Measurements from ENCODE around the gene ANKRD13B. TPM values are rescaled to one million over a fixed set of nuclear protein-coding genes. Genes with fewer than 3 reads are reported as not detected.
"Not testable (repeated sequence)": the region's sequence is repeated elsewhere in the genome, so short reads cannot be mapped to it uniquely, and the experiment has no call there.

Gene ANKRD13B
- total RNA-seq, 1 donor from 2014 or later, result 7.7 TPM

DNA sequence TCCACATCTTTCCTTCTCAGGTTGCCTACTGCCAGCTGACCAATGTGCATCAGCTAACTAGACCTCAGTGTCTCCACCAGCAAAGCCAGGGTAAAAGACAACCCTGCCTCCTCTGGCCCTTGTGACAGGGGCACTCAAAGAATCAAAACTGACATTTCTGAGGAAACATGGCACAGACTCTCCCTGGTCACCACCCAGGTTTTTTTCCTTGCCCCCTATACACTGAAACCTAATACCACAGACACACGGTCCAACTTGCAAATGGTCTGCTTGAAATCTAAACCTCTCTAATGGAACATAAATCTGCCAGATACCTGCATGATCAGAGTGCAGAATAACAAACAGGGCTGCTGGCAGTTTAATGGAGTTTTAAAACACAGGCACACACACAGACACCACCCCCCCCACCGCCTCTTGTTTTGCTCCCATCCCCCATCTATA, 49.3 kb downstream of the ANKRD13B start:
- DNase-seq (ENCODE audit: low spot score), result no peak

DNA sequence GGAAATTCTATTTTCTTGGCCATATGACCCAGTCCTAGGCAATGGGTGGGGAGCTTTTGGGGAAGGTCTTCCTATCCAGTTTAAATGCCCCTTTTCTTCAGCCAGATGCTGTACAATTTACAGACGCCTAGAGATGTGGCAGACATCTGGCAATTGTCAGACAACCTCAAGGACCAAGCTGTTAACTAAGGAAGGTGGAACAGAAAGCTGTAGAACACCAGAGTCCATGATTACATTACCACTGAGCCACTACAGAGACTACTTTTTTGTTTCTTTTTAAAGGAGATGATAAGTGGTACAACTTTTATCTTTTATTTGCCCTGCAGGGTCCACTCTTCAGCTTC, 50.9 kb downstream of the ANKRD13B start:
- no peak for DNase-seq (ENCODE audit: low spot score)

DNA sequence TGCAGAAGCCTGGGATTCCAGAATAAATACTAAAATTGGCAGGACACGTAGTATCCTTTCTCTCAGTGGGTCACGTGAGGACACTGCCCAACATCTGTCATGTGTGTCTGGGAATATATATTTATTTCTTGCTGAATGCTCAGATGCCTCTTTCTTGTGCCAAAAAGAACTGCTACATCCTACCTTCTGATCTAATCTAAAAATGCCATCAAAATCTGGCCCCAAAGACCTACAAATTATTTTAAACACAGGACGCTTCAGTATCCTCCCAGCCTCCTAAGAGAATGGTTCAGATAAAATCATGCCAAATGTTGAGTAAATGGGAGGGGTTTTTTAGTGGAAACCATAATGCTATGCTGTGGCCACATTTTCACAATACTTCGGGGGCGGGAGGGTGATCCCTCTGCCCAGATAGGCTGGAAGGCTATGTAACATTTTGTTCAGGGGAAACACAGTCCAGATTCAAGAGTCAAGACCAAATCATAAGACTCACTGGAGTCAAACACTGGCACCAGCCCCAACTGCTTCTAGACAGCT, 52.7 kb downstream of the ANKRD13B start:
- DNase-seq (ENCODE audit: low spot score), result peak; percentile 66

DNA sequence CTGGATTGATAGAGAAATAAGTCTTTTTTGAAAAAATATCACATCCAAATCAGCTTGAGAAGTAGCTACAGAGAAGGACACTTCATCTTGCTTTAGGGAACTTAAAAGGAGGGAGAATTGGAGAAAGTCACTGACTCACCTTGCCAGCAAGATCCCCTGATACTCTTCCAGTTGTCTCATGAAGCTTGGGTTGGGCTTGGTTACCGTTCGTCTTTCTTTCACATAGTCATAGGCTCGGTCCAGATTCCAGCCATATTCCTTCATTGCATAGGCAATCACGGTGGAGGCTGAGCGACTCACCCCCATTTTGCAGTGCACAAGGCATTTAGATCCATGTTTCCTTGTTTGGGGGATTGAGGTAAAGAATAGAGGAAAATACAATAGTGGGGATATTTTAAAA, 55.1 kb downstream of the ANKRD13B start:
- DNase-seq (ENCODE audit: low spot score), result no peak

DNA sequence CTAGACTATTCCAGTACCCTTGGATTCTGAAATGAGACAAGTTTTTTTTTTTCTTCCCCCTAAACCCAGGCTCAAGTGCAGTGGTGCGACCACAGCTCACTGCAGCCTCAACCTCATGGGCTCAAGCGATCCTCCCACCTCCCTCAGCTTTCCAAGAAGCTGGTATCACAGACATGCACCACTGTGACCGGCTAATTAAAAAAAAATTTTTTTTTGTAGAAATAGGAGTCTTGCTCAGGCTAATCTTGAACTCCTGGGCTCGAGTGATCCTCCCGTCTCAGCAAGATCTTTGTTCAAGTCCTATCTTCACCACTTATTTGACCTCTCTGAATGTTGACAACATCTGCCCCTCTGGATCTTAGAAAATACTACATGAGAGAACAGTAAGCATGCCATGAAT, 56.4 kb downstream of the ANKRD13B start:
- no peak for DNase-seq (ENCODE audit: low spot score)

DNA sequence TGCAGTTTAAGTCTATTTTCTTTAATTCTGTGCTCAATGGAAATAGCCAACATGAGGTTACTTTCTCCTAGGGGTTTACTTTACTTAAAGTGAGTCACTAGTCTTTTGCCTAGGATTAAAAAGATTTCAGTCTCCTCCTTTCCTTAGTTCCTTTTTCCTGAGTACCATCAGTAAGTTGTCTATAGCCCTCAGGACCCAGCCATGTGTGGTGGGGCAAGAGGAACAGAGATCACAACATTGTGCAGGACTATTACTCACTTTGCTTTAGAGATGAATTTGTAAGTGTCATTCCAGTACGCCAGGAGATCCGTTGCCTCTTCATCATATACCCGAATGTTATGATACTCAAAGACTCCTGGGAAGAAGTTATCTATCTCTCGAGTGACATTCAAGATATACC, 57.5 kb downstream of the ANKRD13B start:
- DNase-seq (ENCODE audit: low spot score), result no peak

DNA sequence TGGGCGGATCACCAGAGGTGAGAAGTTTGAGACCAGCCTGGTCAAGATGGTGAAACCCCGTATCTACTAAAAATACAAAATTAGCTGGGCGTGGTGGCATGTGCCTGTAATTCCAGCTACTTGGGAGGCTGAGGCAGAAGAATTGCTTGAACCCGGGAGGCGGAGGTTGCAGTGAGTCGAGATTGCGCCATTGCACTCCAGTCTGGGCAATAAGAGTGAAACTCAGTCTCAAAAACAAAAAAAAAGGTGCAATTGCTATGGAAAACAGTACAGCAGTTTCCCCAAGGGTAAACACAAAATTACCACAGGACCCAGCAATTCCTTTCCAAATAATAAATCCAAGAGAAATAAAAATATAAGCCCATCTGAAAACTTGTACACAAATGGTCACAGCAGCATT, 59.0 kb downstream of the ANKRD13B start:
- DNase-seq (ENCODE audit: low spot score), result not testable (repeated sequence)

DNA sequence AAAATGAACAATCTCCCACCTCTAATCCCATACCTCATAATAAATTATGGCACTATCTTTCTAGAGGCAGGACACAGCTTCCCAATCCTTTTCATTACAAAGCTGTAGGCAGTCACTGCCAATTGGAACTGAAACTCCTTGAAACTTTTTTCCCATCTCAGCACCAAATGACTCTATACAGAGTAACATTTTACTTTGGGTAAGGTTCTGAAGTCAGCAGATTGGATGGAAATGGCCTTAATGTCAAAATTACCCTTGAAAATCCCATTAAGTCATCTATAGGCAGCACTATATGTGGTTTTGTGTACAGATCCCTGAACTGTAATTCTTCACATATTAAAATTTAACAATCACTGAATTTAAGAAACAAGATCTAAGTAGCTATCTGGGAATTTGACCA, 60.0 kb downstream of the ANKRD13B start:
- DNase-seq (ENCODE audit: low spot score), result no peak

DNA sequence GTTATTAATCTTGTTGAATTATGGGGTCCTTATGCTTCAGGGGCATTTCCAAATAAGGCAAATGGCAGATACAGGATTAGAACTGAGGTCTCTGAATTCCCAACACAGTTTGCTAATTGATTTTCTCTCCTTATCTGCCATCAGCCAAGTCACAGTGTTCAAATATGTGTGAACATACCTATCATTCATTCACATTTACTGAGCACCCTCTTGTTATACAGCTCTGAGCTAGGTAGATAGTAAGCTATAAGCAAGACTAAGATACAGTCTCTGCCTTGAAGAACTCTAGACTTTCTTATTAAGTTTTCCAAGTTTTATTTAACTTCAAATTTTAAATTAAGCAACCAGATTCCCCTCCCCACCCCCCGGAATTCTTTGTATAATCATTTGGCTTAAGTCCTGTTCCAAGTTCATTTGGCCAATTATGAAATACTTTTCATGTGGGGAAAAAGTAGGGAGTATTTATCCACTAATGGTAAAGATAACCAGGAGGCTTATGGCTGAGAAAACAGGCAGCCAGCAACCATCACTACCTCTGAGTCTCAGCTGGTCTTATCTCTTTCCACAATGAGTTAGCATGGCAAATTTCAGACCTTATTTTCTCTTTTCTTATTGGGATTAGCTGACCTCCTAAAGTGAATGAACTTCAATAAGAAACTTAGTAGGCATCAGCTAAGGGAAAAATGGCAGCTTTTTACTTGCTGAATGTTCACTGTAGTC, 61.2 kb downstream of the ANKRD13B start:
- no peak for DNase-seq (ENCODE audit: low spot score)

DNA sequence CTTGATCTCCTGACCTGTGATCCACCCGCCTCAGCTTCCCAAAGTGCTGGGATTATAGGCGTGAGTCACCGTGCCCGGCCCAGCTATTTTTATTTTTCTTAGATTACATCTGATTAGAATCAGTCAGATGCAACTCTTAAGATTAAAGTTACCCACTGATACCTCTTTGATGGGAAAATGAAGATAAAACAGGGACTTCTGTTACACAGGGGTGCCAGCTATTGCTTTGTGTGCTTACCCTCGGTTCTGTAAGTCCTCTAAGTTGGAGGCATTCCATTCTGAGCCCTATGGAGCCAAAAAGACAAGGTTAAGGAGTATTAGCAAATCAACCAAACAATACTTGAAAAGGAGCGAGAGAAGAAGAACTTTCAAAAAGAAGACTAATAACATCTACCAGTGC, 62.4 kb downstream of the ANKRD13B start:
- DNase-seq (ENCODE audit: low spot score), result no peak

DNA sequence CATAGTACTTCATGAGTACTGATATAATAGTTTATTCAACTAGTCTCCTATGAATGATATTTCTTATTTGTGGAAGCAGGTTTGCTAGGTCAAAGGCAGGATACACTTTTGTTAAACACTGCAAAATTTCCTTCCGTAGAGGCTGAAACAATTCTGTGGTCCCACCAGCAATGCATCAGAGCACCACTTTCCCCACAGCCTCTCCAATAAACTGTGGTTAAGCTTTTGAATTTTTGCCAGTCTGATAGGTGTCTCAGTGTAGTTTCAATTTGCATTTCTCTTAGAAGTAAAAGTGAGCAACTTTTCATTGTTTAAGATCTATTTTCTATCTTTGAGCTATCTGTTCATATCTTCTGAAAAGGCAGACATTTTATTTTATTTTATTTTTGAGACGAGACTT, 66.2 kb downstream of the ANKRD13B start:
- DNase-seq (ENCODE audit: low spot score), result no peak

DNA sequence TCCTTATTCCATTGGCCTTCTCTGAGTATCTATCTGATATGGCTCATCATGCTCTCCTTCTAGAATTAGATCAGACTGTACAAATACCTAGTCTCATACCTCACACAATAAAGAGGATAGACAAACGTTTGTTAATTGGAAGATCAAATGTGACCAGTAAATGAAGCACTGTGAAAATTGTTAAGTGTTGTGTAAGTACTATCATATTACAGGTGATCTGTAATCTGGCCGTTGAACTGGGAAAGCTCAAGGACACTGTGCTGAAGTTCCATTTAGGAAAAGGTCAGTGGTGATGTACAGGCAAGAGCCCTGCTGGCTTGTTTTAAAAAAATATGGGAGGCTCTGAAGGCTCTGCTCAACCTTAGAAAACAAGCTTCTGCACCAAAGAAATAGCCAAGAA, 68.3 kb downstream of the ANKRD13B start:
- DNase-seq (ENCODE audit: low spot score), result no peak

DNA sequence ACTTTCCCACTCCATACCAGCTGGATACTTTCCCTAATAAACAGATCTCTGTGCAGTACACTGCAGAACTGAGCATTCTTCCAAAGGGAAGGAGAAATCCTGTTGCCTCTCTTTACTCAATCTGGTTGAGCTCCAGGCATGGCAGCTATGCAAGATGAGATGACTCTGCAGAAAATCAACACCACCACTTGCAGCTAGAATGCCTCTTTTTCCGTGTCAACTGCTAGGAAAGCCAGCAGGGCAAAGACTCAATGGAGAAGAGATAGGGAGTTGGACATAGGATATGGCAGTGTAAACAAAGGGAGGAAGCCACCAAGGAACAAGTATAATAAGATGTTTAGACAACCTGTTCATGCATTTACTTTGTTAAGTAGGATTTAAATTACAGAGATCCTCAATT, 70.2 kb downstream of the ANKRD13B start:
- DNase-seq (ENCODE audit: low spot score), result no peak

Other genes starting within 250 kb of the ANKRD13B start
- 92.4 TPM for gene TAOK1, start 202.8 kb upstream of the ANKRD13B start, total RNA-seq
- gene ABHD15, start 26.1 kb upstream of the ANKRD13B start, total RNA-seq, result 7.8 TPM
- 44.6 TPM for gene TP53I13, start 24.4 kb upstream of the ANKRD13B start, total RNA-seq
- 37.1 TPM for gene GIT1, start 3.5 kb upstream of the ANKRD13B start, total RNA-seq
- 23.3 TPM for gene CORO6, start 29.8 kb downstream of the ANKRD13B start, total RNA-seq

Data from ureter (tissue), 1 donor.